T-helper 1 cell treated with Interleukin-12 subunit alpha and Interleukin-12 subunit beta and Interleukin-4 antibody, amounts not matched to agents 30 ng/mL and 1 ng/mL, for 36 hours (primary cell): ENCODE measurements around the gene AADAC. TPM values are rescaled to one million over a fixed set of nuclear protein-coding genes. Genes with fewer than 3 reads are reported as not detected.
"Not testable (repeated sequence)": the region's sequence is repeated elsewhere in the genome, so short reads cannot be mapped to it uniquely, and the experiment has no call there.

Experiments used
- intact Hi-C: fragments of 100-400 bp; cut with micrococcal nuclease; formaldehyde crosslinking; loops from one replicate; pipeline ENCODE4 v1.15.1; 2024
- total RNA-seq: library from RNA; stranded (reverse); gene quantifications from 2 replicates; pipeline ENCODE4 v1.2.3, GENCODE V29; 2022

Gene AADAC
- total RNA-seq, 1 donor from 2014 or later: not detected

- intact Hi-C loops: no loop called here
Measured at GRCh38 chr3:151852074-151852811, 38.3 kb downstream of the AADAC start.

DNA sequence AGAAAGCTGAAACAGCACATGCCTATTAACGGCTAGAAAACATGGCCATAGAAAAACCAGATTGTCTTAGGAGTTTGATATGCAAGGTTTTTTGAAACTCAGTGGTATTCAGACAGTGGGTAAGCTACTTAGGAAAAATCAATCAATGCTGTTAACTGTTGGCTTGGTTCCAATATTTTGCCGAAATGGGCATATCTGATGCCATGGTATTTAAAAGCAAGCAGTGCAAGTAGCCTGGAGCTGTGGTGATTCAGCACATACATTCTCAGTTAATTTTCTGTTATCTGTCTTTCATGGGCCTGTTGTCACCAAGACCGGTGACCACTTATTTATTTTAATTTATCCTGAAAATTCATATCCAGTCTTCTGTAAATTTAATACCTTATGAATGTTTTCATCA lies 42.2 kb downstream of the AADAC start:
- intact Hi-C loops: no loop called here

- intact Hi-C loops: no loop called here
Measured at GRCh38 chr3:151856641-151857040, 42.7 kb downstream of the AADAC start.

DNA sequence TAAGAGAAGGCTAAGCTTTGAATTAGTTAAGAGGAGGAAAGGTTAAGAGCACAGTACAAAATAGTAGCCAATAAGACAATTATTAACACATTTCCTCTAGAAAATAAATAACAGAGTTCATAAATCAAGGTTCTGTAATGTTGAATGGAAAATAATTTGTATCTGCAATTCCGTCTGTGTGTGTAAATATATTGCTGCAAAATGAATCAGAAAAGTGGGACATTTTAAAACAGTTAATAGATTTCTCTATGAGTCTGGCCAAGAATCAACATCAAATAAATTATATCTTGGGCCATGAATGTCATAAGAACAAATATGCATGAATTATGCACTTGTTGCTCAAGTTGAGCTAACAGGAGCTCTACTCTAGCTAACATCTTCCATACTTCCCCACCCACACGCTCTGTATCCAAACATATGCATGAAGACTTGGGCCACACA lies 45.3 kb downstream of the AADAC start:
- intact Hi-C loops: no loop called here

GRCh38 chr3:151859905-151860304 lies 46.0 kb downstream of the AADAC start:
- intact Hi-C loops: no loop called here

- intact Hi-C loops: no loop called here
Measured at GRCh38 chr3:151863611-151864010, 49.7 kb downstream of the AADAC start.

DNA sequence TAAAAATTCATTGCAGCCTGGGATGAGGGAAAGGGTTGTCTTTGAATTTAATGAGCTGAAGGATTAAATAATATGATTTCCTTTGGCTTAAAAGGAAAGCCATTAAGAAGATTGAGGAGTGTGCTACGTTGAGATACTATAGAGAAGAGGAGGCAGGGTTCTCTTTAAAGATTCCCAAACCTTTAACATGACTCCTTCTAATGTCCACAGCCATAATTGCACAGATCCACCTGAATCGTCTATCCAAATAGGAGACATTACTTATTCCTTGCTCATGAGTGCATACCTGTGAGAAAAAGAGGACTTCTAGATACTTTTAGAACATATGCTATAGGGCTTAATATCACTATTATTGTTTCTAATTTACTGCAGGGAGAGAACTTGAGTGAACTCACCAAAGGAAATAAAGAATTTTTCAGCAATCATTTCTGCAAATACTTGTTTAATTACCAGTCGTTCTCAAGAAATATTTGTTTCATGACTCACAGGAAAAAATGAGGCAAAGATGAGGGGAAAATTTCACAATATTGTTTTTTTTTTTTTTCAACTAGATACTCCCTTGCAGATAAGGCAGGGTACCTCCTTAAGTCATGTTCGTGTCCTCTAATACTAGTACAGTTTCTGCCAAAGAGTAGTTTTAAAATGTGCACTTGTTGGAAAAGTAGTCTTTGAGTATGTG lies 50.6 kb downstream of the AADAC start:
- intact Hi-C loops: no loop called here

- intact Hi-C loops: no loop called here
Measured at GRCh38 chr3:151866711-151867410, 52.9 kb downstream of the AADAC start.

DNA sequence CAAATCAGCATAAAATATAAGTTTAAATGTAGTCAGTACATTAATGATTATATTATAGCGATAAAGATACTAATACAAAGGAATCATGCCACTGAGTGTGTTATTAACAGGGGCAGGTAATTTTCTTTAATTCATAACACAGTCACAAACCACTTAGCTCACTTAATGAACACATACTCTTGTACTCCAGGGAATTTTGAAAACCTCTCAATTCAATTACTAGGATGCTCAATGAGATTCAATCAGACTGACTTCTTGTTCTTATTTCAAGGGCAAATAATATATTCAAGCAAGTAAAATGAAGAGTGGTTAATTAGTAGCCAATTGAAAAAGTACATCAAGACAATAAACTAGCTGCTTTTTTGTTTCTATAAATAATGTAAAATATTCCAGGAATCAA lies 53.8 kb downstream of the AADAC start:
- intact Hi-C loops: no loop called here

- intact Hi-C loops: no loop called here
Measured at GRCh38 chr3:151869181-151869580, 55.3 kb downstream of the AADAC start.

DNA sequence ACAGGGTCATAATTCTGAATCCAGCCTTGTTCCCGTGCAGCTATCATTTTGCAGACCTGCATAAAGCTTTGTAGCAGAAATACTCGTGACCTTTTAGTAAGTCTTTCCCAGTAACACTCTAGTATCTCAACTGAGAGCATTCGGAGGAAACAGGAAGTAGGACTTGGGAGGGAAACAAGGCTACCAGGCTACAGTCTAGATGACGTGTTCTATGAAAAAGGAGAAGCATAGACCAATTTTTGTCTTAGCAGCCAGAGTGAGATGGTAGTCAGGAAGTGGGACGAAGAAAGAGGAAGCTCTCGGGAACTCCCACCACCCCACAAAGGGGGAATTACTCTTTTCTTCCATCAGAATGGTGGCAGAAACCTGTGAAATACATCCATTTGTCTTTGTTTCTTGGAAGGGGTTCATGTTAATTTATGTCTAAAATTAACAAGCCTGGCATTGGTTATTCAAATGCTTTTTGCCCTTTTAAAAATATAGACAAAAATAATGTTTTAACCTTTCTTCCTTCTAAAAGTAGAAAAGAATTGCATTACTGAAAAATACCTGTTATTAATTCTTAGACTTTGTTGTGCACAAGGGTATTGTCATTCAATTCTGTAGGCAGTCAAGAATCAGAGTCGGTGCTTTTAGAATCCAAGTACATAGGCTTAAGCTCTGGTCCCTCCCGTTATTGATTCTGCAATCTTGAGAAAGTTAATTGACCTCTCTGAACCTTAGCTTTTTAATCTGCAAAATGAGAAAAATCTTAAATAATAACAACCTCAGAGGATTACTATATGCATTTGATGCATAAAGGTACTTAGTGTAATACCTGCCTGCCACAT lies 57.9 kb downstream of the AADAC start:
- intact Hi-C loops: no loop called here

GRCh38 chr3:151873398-151873797 lies 59.5 kb downstream of the AADAC start, which contains the start of gene SUCNR1:
Gene SUCNR1, plus strand, starts transcription at chr3:151873643. Its CDS starts 6,250 bp downstream, at chr3:151879893.
- intact Hi-C loops: no loop called here

GRCh38 chr3:151874079-151874478 lies 60.2 kb downstream of the AADAC start:
- intact Hi-C loops: not testable (repeated sequence)

DNA sequence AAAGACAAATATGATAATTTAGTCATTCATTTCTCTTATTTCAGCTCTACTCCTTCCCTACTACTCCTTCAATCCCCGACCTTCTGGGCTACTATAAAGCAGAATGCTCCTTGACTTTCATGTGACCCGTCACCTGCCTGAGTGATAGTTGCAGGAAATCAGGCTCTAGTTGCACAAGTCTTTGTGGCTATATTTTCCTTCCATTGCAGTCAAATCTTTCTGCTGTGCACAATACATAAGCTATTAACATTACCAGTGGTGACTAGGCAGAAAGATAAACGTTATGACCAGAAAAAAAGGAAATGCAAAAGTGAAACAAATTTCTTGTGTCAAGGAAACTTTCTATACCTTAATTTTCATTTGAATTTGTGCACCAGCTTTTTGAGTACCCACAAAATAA lies 61.8 kb downstream of the AADAC start:
- intact Hi-C loops: no loop called here

GRCh38 chr3:151877269-151877668 lies 63.4 kb downstream of the AADAC start:
- intact Hi-C loops: no loop called here

Other genes starting within 250 kb of the AADAC start
- not detected in 2 replicates for gene AADACL2, start 80.2 kb upstream of the AADAC start, total RNA-seq
- gene SUCNR1, start 59.5 kb downstream of the AADAC start, total RNA-seq: not detected in 2 replicates